Activated T-cell treated with anti-CD3 and anti-CD28 coated beads, Interleukin-2, amount 50 U/mL, for 1 hour (primary cell): ENCODE data around the gene FKRP.

ENCODE experiments used
- DNase-seq: peaks from one replicate; pipeline ENCODE4 v3.0.0-alpha.2; 2020

The FKRP gene

GRCh38 chr19:46732172-46732938, 13.5 kb upstream of the FKRP start:
- no peak for DNase-seq

DNA sequence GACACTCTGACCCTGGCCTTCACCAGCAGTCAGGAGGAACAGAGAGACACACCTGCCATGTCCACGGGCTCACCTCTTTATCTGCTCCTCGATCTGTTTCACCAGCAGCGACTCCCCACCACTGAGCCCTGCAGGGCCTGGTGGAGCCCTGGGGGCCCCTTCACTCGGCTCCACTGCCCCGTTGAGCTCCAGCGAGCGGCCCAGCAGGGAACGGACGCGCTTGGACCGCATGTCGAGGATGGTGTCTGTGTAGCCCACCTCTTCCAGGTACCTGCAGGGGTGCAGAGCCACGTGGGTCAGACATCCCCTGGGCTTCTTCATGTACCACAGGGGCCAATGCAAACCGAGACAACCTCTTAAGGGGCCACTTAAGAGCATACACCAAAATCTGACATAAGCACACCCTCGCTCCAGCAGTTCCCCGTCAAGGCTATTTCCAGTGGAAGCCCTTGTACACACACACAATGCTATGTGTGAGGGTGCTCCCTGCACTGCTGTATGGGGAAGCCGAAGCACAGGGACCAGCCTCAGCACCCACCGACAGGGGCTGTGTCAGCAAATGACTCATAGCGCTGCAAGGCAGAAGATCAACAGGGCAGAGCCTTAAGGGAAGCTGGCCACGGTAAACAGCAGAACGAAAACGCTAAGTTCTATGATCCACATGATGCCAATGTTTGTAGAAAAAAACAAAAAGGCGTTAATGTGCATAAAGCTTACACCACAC, 12.7 kb upstream of the FKRP start:
- no peak for DNase-seq

DNA sequence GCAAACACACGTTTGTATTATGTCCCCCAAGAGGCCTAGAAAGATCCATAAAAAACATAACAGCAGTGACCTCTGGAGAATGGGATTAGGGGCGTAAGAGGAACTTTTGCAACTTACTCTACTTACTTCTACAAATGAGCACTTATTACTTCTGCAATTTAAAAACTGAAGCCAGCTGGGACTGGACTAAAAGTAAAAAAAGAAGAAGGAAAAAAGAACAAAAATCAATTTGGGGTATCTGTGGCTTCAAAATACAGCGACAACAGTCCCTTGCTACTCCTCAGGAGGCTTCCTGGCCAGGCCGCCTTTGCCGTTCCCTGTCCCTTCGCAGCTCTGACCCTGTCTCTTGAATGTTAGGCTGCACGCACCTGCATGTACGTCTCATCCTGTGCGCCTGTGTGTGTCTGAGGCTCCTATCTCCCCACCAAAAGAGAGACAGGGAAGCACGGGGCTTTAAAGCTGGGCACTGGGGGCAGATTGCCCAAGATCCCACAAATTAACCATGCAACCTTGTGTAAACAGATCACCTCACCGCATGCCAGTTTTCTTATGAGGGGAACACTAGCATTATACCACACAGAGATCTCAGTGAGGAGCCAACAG, 12.1 kb upstream of the FKRP start:
- DNase-seq: no peak

- no peak for DNase-seq
These were observed 9.1 kb upstream of the FKRP start for GRCh38 chr19:46736531-46737297.

DNA sequence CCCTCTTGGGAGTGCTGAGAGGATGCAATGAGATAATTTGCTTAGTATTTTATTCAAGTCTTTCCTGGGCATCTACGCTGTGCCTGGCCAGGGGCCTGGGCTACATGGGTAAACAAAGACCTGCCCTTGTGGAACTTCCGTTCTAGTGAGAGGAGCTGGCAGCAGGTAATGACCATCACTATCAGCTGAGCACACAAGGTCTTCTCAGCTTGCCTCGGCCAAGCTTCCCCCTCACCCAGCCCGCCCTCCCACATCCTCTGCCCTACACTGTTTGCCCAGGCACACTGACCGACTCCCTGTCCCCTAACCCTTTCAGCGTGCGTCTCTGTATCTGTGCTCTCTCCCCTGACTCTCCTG, 8.6 kb upstream of the FKRP start:
- DNase-seq: no peak

GRCh38 chr19:46737761-46738171, 8.1 kb upstream of the FKRP start:
- no peak for DNase-seq

DNA sequence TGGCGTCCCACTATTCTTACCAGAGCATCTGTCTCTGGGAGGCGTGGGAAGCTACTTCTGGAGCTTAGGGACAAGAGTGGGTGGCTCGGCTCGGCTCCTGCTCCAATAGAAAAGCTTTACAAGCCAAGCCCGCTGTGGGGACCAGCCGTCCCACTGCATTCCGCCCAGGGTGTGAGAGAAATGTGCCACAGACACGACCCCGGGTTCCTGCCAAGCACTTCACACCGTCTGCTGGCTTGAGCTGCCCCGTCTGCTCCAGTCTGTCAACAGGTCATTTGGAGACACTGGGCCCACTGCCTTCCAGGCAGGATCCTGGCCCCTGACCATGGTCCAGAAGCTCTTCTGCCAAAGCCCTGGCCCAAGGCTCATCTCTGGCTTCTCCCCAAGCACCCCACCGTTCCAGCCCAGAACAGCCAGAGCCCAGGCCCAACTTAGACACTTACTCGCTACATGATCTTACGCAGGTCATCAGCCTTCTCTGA, 6.5 kb upstream of the FKRP start:
- no peak for DNase-seq

DNA sequence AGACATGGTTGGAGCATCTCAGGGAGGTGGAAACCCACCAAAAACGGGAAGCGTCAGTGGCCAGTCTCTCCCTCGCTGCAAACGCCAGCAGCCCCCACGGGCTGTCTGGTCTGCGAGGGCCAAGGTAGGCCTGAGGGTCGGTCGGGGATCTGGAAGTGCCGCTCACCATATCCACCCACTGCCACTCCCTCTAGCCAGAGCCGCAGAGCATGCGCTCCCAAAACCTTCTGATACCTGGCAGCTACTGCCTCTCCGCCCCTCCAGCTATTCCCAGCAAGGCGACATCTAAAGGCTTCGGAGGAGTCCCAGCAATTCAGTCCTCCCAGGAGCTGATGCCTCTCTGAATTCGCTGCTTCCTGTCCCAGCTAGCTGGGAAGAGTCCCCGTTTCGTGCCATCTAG, 4.4 kb upstream of the FKRP start:
- no peak for DNase-seq

DNA sequence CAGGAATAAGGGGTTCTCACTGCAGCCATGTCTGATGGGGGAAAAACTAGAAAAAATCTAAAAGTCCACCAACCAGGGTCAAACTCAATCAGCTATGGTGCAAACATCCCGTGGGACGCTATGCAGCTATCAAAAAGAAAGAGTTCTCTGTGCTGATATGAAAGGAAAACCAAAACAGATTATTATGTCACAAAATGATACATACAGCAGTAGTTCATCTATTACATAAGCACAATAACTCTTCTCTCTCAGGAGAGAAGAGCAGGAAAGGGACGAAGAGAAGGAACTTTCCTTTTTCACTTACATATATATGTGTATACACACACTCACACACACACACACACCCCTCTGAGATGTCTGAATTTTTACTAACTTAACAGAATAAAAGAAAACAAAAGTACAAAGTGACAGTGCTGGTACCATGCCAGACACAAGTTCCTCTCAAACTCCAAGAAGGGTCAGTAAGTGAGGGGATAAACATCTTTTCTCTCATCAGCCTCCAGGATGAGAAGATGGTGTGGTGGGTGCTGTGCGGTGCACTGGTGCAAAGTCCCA, 2.9 kb upstream of the FKRP start:
- DNase-seq: no peak

GRCh38 chr19:46744005-46744691, 1.7 kb upstream of the FKRP start:
- DNase-seq: no peak

- no peak for DNase-seq
These were observed 827 bp upstream of the FKRP start for GRCh38 chr19:46745030-46745429.

DNA sequence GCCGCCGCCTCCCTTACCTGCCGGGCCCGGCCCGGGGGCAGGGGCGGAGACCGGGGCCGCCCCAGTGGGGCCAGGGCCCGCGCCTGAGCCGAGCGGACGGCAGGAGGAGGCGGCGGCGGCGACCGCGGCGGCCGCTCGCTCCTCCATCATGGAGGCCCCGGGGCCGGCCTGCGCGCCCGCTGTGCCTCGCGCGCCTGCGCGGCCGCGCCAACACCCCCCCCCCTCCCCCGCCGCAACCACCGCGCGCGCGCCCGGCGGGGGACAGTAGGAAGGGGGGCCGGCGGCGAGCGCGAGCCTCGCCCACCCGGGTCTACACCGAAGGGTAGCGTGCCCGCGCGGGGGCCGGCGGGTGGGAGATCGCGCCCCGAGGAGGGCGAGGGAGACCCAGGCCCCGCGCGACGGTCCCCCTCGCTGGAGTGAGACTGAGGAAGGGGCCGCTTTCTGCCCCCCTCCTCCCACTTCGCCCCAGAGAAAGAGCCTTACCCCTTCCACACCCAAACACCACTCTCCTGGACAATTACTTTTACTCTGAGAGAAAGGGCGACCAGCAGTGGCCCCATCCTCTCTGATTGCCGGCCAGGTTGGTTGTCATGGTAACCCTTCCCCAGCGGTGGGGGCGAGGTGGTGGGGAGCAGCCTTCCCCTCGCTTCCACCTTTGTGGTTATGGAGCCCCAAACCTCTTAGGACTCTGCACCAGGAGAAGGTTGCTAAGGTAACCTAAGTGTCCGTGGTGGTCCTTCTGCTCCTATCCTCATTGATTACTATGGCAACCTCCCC, 612 bp downstream of the FKRP start, which contains the start of gene STRN4:
Gene STRN4 (minus strand): TSS at position 170 of the 777 bp plus-strand sequence. CDS start 20 bp downstream, at position 150.
- DNase-seq: peak; percentile 72

DNA sequence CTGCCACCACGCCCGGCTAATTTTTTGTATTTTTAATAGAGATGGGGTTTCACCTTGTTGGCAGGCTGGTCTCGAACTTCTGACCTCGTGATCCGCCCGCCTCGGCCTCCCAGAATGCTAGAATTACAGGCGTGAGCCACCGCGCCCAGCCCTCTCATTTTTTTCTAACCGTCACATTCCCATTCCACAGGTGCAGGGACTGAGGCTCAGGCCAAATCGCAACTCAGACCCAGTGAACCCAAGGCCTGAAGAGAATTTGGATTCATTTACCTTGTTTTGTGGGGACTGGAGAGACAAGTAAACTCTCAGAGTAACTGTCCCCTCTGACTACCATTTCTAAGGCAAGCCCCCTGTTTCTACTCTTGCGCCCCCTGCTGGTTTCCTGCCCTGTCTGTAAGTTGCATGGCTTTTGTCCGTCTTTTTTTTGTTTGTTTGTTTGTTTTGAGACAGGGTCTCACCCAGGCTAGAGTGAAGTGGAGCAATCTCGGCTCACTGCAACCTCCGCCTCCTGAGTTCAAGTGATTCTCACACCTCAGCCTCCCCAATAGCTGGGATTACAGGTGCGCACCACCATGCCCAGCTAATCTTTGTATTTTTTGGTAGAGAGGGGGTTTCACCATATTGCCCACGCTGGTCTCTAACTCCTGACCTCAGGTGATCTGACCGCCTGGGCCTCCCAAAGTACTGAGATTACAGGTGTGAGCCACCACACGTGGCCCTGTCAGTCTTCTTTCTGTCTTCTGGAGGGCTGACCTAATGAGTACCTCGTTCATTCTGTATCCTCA, 2.7 kb downstream of the FKRP start:
- peak; percentile 71 for DNase-seq

GRCh38 chr19:46753420-46754155, 7.7 kb downstream of the FKRP start:
- DNase-seq: peak; percentile 69

- no peak for DNase-seq
These were observed 9.4 kb downstream of the FKRP start for GRCh38 chr19:46755077-46755852.

- no peak for DNase-seq
These were observed 10.1 kb downstream of the FKRP start for GRCh38 chr19:46755853-46756543.

DNA sequence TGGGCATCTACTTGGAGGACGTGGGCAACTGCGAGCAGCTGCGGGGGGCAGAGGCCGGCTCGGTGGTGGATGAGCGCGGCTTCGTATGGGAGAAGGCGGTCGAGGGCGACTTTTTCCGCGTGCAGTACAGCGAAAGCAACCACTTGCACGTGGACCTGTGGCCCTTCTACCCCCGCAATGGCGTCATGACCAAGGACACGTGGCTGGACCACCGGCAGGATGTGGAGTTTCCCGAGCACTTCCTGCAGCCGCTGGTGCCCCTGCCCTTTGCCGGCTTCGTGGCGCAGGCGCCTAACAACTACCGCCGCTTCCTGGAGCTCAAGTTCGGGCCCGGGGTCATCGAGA, 10.7 kb downstream of the FKRP start:
- no peak for DNase-seq

GRCh38 chr19:46759206-46759605, 13.3 kb downstream of the FKRP start:
- no peak for DNase-seq
